ENCODE data around the gene SETD4. TPM values are rescaled to one million over a fixed set of nuclear protein-coding genes. Genes with fewer than 3 reads are reported as not detected.

SETD4 gene
- total RNA-seq, 1 experiment from 2014 or later, result 22.7 TPM

- H3K9ac ChIP-seq (ENCODE audit: low read length), result no peak overlapping the region
- no peak overlapping the region for H3K27ac ChIP-seq (ENCODE audit: low read depth, low read length)
- H3K36me3 ChIP-seq (ENCODE audit: control insufficient read depth in 1 of 2, insufficient read depth in 2 of 2, low read length in 2 of 2), result no peaks in the 10 kb centered on the region
- TF ChIP-seq CTCF (IDR thresholded peaks at IDR 0.05 in 2 of 3, conservative IDR thresholded peaks at IDR 0.05 in 1 of 3; ENCODE audit: borderline replicate concordance in 1 of 3, insufficient read depth in 1 of 3, low read depth in 2 of 3, low read length in 2 of 3) (no peak), EGR1 (IDR thresholded peaks at IDR 0.05; ENCODE audit: low read depth) (no peak), EZH2 (IDR thresholded peaks at IDR 0.05) (no peak), SIN3A (IDR thresholded peaks at IDR 0.05; ENCODE audit: low read depth) (no peak), ZBTB33 (IDR thresholded peaks at IDR 0.05; ENCODE audit: extremely low read depth, insufficient replicate concordance, low read length) (no peak), MAX (IDR thresholded peaks at IDR 0.05) (no peak), ELF1 (IDR thresholded peaks at IDR 0.05; ENCODE audit: borderline replicate concordance, low read depth) (no peak), TCF7L2 (IDR thresholded peaks at IDR 0.05; ENCODE audit: borderline replicate concordance, extremely low read depth, insufficient read depth, insufficient read length) (no peak)
- no peaks in the 10 kb centered on the region; a peak in 1 of 4 replicates for H3K9me3 ChIP-seq (ENCODE audit: control insufficient read depth in 1 of 2, insufficient read depth in 1 of 2, low read depth in 1 of 2, low read length in 2 of 2)
- H4K20me1 ChIP-seq (ENCODE audit: insufficient read depth), result no peaks in the 10 kb centered on the region
- no peak overlapping the region for H3K4me3 ChIP-seq (replicated peaks in 1 of 2; ENCODE audit: low read depth in 1 of 2, low read length in 2 of 2)
- ChIA-PET CTCF (no interaction called here), RAD21 (ENCODE audit: low non-redundant PET in 1 of 2, low total read pairs in 2 of 2, uncharacterized antibody in 2 of 2, unreplicated experiment in 2 of 2) (no interaction called here), POLR2A (no interaction called here)
- H3K27me3 ChIP-seq (ENCODE audit: insufficient read depth, low read length), result peaks cover 12% of the 10 kb centered on the region; the same call in 1 of the 2 replicates
- H3K4me1 ChIP-seq (ENCODE audit: control insufficient read depth in 1 of 2, insufficient read depth in 2 of 2, low read length in 2 of 2), result no peaks in the 10 kb centered on the region
- no peak overlapping the region for H2AFZ ChIP-seq (ENCODE audit: low read depth, low read length, poor library complexity, severe bottlenecking)
- H3K4me2 ChIP-seq (ENCODE audit: low read length), result no peak overlapping the region
- no peaks in the 10 kb centered on the region for H3K79me2 ChIP-seq (ENCODE audit: insufficient read depth, low read length)
- ATAC-seq (no peak), DNase-seq (ENCODE audit: low read depth, low spot score) (no peak)
- intact Hi-C loops (cut with micrococcal nuclease), result no loop called here
- H3K9me2 ChIP-seq (ENCODE audit: insufficient read depth), result no peaks in the 10 kb centered on the region
- BruUV-seq (replicated peaks), result no TSS peak
Observed at GRCh38 chr21:35993875-35994490, 66.3 kb downstream of the SETD4 start.
